WI38 (cell line): ENCODE results near the gene SRC.

Experiments
- H3K4me3 ChIP-seq: 2 replicates; pipeline ENCODE4 v1.5.1; 2011; ENCODE audit warnings: low read depth, mild to moderate bottlenecking, control low read depth, low read length
- CTCF ChIP-seq: IDR thresholded peaks from 2 replicates; pipeline ENCODE4 v1.5.1; 2012; ENCODE audit warnings: low read depth, mild to moderate bottlenecking, control low read depth, low read length

The SRC gene

GRCh38 chr20:37325206-37325605 is 20.7 kb upstream of the SRC start:
- no peak overlapping the region for H3K4me3 ChIP-seq
- no peak for TF ChIP-seq CTCF

DNA sequence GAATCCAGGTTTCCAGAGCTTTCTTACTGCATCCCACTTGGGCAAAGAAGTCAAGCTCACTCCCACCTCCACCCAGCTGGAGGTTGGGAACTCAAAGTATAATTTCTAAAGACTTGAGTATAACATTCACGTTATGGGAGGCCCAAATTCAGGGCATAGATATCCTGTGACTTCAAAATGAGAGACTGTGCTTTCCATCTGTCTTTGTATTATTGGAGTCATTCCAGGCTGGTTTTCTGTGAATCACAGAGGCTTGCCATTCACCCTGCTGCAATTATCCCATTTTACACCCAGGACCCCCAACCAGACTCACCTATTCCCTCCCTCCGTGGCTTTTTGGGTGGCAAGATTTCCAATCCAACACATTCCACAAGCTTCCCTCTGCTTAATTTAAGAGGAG is 19.3 kb upstream of the SRC start:
- no peak for TF ChIP-seq CTCF
- no peak overlapping the region for H3K4me3 ChIP-seq

DNA sequence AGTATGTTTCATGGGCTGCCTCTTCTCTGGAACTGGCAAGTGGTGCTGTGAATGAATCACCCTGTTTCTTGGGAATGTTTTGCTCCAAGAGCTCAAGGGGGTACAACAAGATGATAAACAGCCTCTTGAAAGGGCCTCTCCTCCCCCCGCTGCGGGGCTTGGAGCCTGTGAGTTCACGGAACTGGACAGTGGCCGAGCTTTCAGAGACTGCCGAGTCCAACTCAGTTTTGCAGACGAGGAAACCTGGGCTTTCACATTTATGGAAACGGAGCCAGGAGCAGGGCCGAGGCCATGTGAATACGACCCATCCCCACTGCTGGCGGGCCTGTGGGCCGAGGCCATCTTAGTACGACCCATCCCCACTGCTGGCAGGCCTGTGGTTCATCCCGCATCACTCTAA is 18.2 kb upstream of the SRC start:
- no peak for TF ChIP-seq CTCF
- H3K4me3 ChIP-seq = no peak overlapping the region

GRCh38 chr20:37328149-37328945 is 17.6 kb upstream of the SRC start:
- no peak overlapping the region for H3K4me3 ChIP-seq
- no peak for TF ChIP-seq CTCF

GRCh38 chr20:37329481-37330165 is 16.3 kb upstream of the SRC start:
- H3K4me3 ChIP-seq = no peak overlapping the region
- no peak for TF ChIP-seq CTCF

DNA sequence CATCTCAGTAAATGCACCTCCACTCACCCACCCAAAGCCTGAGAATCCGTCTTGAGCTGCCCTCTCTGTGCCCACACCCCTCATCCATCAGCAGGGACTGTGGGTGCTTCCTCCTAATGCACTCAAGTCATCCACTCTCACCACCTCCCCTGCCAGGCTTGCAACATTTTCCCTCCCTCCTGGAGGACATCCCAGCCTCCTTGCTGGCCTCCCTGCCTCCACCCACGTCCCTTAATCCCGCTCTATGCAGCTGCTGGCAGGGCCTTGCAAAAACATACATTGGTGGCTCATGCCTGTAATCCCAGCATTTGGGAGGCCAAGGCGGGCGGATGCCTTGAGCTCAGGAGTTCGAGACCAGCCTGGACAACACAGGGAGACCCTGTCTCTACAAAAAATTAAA is 15.6 kb upstream of the SRC start:
- H3K4me3 ChIP-seq = no peak overlapping the region
- TF ChIP-seq CTCF = no peak

DNA sequence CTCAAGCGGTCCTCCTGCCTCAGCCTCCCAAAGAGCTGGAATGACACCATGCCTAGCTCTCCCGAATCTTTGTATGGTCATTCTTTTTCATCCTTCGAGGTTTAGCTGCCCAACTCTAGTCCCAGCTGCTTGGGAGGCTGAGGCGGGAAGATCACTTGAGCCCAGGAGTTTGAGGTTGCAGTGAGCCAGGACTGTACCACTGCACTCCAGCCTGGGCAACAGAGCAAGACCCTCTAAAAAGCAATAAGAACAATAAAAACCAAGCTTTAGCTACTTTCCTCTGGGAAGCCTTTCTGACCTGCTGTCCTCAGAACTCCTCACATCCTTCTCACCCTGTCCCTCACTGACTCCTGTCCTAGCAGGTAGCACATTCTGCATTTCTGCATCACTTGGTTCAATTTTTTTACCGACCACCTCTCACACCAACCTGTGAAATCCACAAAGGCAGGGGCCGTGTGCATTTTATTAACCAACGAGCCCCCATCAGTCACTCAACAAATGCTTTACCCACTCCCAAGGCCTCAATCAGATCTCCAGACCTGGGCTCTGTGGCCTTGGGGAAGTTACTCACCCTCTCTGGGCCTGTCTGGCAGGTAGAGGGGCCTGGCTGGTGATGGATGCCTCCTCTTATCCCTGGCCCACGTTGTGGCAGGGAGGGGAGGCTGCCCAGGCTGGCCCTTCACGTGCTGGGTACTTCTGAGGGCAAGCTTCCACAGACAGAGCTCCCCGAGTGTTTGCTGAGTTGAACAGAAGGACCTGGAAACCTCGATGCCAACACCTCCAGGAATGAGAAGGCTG is 14.7 kb upstream of the SRC start:
- H3K4me3 ChIP-seq = no peak overlapping the region
- TF ChIP-seq CTCF = no peak
